Mucosa of stomach (tissue), 1 donor: Measurements from ENCODE around the gene PPP1CA.

Experiments used
- H3K27me3 ChIP-seq: one replicate; pipeline ENCODE4 v1.7.0; 2013; ENCODE audit warnings: mild to moderate bottlenecking, low read length; ENCODE audit not compliant: control insufficient read depth, insufficient read depth
- H3K36me3 ChIP-seq: one replicate; pipeline ENCODE4 v1.7.0; 2013; ENCODE audit warnings: low read length; ENCODE audit not compliant: control insufficient read depth, insufficient read depth
- H3K4me1 ChIP-seq: one replicate; pipeline ENCODE4 v1.7.0; 2013; ENCODE audit warnings: mild to moderate bottlenecking, low read length; ENCODE audit not compliant: control insufficient read depth, insufficient read depth
- H3K4me3 ChIP-seq: one replicate; pipeline ENCODE4 v1.7.0; 2013; ENCODE audit warnings: low read length
- H3K9ac ChIP-seq: one replicate; pipeline ENCODE4 v1.7.0; 2013; ENCODE audit warnings: mild to moderate bottlenecking, low read length, moderate library complexity
- H3K9me3 ChIP-seq: one replicate; pipeline ENCODE4 v1.7.0; 2013; ENCODE audit warnings: mild to moderate bottlenecking, low read length, moderate library complexity; ENCODE audit not compliant: control insufficient read depth
- donor health status: Pancreatic carcinoma.

PPP1CA gene

GRCh38 chr11:67371911-67372320 is 29.7 kb downstream of the PPP1CA start:
- Histone ChIP-seq H3K36me3 (no peaks in the 10 kb centered on the region), H3K9ac (peak overlapping the region; percentile 41), H3K27me3 (peaks cover 2% of the 10 kb centered on the region), H3K4me3 (peak overlapping the region; percentile 25), H3K4me1 (peaks cover 36% of the 10 kb centered on the region), H3K9me3 (no peaks in the 10 kb centered on the region)

GRCh38 chr11:67371189-67371910 is 30.3 kb downstream of the PPP1CA start:
- H3K27me3 ChIP-seq, result peaks cover 2% of the 10 kb centered on the region
- H3K9me3 ChIP-seq, result no peaks in the 10 kb centered on the region
- no peaks in the 10 kb centered on the region for H3K36me3 ChIP-seq
- peaks cover 41% of the 10 kb centered on the region for H3K4me1 ChIP-seq
- H3K4me3 ChIP-seq, result peak overlapping the region; percentile 25
- no peak overlapping the region for H3K9ac ChIP-seq

- Histone ChIP-seq H3K4me3 (no peak overlapping the region), H3K9me3 (no peaks in the 10 kb centered on the region), H3K36me3 (no peaks in the 10 kb centered on the region), H3K4me1 (peaks cover 47% of the 10 kb centered on the region), H3K9ac (no peak overlapping the region), H3K27me3 (peaks cover 2% of the 10 kb centered on the region)
Observed at GRCh38 chr11:67370351-67371076, 31.1 kb downstream of the PPP1CA start.

GRCh38 chr11:67369801-67370284 is 31.8 kb downstream of the PPP1CA start:
- Histone ChIP-seq H3K4me3 (no peak overlapping the region), H3K4me1 (peaks cover 46% of the 10 kb centered on the region), H3K27me3 (peaks cover 2% of the 10 kb centered on the region), H3K9ac (no peak overlapping the region), H3K9me3 (no peaks in the 10 kb centered on the region), H3K36me3 (no peaks in the 10 kb centered on the region)

- Histone ChIP-seq H3K4me1 (peaks cover 40% of the 10 kb centered on the region), H3K36me3 (no peaks in the 10 kb centered on the region), H3K9me3 (no peaks in the 10 kb centered on the region), H3K27me3 (peaks cover 2% of the 10 kb centered on the region), H3K9ac (no peak overlapping the region), H3K4me3 (no peak overlapping the region)
Observed at GRCh38 chr11:67369275-67369674, 32.4 kb downstream of the PPP1CA start.

GRCh38 chr11:67368621-67369020 is 33.0 kb downstream of the PPP1CA start:
- no peaks in the 10 kb centered on the region for H3K36me3 ChIP-seq
- H3K9ac ChIP-seq, result no peak overlapping the region
- peaks cover 34% of the 10 kb centered on the region for H3K4me1 ChIP-seq
- H3K4me3 ChIP-seq, result no peak overlapping the region
- no peaks in the 10 kb centered on the region for H3K27me3 ChIP-seq
- no peaks in the 10 kb centered on the region for H3K9me3 ChIP-seq

GRCh38 chr11:67367761-67368227 is 33.9 kb downstream of the PPP1CA start:
- H3K4me1 ChIP-seq, result peaks cover 34% of the 10 kb centered on the region
- H3K9ac ChIP-seq, result no peak overlapping the region
- H3K36me3 ChIP-seq, result no peaks in the 10 kb centered on the region
- no peak overlapping the region for H3K4me3 ChIP-seq
- H3K27me3 ChIP-seq, result no peaks in the 10 kb centered on the region
- no peaks in the 10 kb centered on the region for H3K9me3 ChIP-seq

GRCh38 chr11:67366961-67367760 is 34.5 kb downstream of the PPP1CA start:
- Histone ChIP-seq H3K9ac (no peak overlapping the region), H3K9me3 (no peaks in the 10 kb centered on the region)

GRCh38 chr11:67366546-67366945 is 35.1 kb downstream of the PPP1CA start:
- no peak overlapping the region for H3K4me3 ChIP-seq
- no peaks in the 10 kb centered on the region for H3K27me3 ChIP-seq
- no peak overlapping the region for H3K9ac ChIP-seq
- H3K4me1 ChIP-seq, result peaks cover 28% of the 10 kb centered on the region
- no peaks in the 10 kb centered on the region for H3K36me3 ChIP-seq
- no peaks in the 10 kb centered on the region for H3K9me3 ChIP-seq

More at GRCh38 chr11:67366961-67367760, 34.5 kb downstream of the PPP1CA start:
- Histone ChIP-seq H3K4me3 (no peak overlapping the region), H3K27me3 (no peaks in the 10 kb centered on the region), H3K4me1 (peaks cover 34% of the 10 kb centered on the region), H3K36me3 (no peaks in the 10 kb centered on the region)

GRCh38 chr11:67365736-67366444 is 35.8 kb downstream of the PPP1CA start:
- Histone ChIP-seq H3K4me1 (peaks cover 21% of the 10 kb centered on the region), H3K9me3 (no peaks in the 10 kb centered on the region), H3K9ac (no peak overlapping the region), H3K36me3 (no peaks in the 10 kb centered on the region), H3K27me3 (no peaks in the 10 kb centered on the region), H3K4me3 (no peak overlapping the region)
